Stimulated activated naive B cell treated with anti-CD40 and anti-IgM and Interleukin-4, amounts not matched to agents 10 μg/mL and 1 μg/mL and 100 μg/mL, for 72 hours (primary cell): Measurements from ENCODE around the gene HDAC11.

Experiments used
- ATAC-seq, 2 donors: fragments of 150-1000 bp; cut with Tn5 transposase; replicated peaks; 2 replicates each; pipeline ENCODE4 v1.10.0; 2021; ENCODE audit warnings: moderate library complexity in 1 of 2
- DNase-seq: peaks from one replicate; pipeline ENCODE4 v3.0.0; 2021
- H3K27ac Mint-ChIP-seq: one replicate; pipeline ENCODE4 v1.8.0; 2022; ENCODE audit warnings: mild to moderate bottlenecking, mixed read lengths
- H3K27me3 Mint-ChIP-seq, 2 donors: one replicate each; pipeline ENCODE4 v1.8.0; 2022; ENCODE audit warnings: mixed read lengths in 2 of 2
- H3K36me3 Mint-ChIP-seq, 2 donors: one replicate each; pipeline ENCODE4 v1.8.0; 2022; ENCODE audit warnings: mixed read lengths in 2 of 2, mild to moderate bottlenecking in 1 of 2
- H3K4me1 Mint-ChIP-seq, 2 donors: one replicate each; pipeline ENCODE4 v1.8.0; 2022; ENCODE audit warnings: mixed read lengths in 2 of 2, mild to moderate bottlenecking in 1 of 2
- H3K4me3 Mint-ChIP-seq, 2 donors: one replicate each; pipeline ENCODE4 v1.8.0; 2022; ENCODE audit warnings: mild to moderate bottlenecking in 2 of 2, mixed read lengths in 2 of 2, moderate library complexity in 1 of 2
- H3K9me3 Mint-ChIP-seq, 2 donors: one replicate each; pipeline ENCODE4 v1.8.0; 2022; ENCODE audit warnings: mixed read lengths in 2 of 2, mild to moderate bottlenecking in 1 of 2

Gene HDAC11

DNA sequence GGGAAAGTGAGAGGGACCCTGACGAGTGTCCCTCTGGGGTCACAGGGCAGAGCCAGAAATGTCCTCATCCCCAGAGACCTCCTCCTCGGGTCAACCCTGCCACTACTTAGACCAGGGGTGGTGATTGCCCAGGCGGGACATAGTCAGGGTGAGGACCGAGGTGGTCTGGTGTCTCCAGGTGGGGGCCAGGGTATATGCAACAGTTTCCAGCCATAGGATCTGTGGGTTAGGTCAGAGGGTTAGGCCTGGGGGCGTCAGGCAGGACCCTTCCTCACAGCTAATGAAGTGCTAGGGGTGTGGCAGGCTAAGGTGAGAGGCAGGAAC lies 46.5 kb downstream of the HDAC11 start:
- Mint-ChIP-seq H3K4me3 (no peak overlapping the region), H3K27ac (no peak overlapping the region), H3K36me3 (peaks cover 0 to 3% of the 10 kb centered on the region in 2 donors), H3K4me1 (peaks cover 0 to 2% of the 10 kb centered on the region in 2 donors), H3K27me3 (peaks cover 12 to 24% of the 10 kb centered on the region in 2 donors), H3K9me3 (peaks cover 3 to 7% of the 10 kb centered on the region in 2 donors)
- no peak for DNase-seq
- ATAC-seq, result no peak

DNA sequence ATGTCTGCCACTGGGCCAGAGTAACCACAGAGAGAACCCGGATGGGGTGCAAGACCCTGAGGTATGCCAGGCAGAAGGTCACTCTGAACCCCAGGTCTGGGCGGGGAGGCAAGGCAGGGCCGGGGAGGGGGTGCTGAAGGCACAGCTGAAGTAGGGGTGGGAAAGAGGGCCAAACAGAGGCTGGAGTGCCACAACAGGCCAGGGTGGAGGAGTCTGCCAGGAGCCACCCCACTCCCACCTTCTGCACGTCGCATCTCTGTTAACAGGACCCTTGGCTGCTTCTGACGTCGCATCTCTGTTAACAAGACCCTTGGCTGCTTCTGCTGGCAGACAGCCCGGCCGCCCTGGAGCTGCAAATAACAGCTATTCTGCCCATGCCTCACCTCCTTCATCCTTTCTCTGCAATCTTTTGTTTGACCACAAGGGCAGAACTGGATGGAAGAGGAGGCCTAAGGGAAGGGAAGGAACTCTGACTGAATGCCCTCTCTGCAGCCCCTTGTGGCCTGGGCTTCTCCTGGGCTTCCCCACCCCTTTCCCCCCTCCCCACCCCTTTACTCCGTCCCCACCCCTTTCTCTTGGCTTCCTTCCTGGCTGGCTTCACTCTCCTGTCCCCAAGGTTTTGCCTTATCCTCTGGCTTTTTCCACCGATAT lies 48.2 kb downstream of the HDAC11 start:
- DNase-seq (no peak), ATAC-seq (no peak)
- no peak overlapping the region for H3K4me3 Mint-ChIP-seq
- peaks cover 0 to 2% of the 10 kb centered on the region in 2 donors for H3K4me1 Mint-ChIP-seq
- H3K36me3 Mint-ChIP-seq, result no peaks in the 10 kb centered on the region
- no peaks in the 10 kb centered on the region for H3K9me3 Mint-ChIP-seq
- H3K27me3 Mint-ChIP-seq, result peaks cover 17 to 20% of the 10 kb centered on the region in 2 donors
- H3K27ac Mint-ChIP-seq, result no peak overlapping the region

- Mint-ChIP-seq H3K4me1 (peaks cover 0 to 2% of the 10 kb centered on the region in 2 donors), H3K9me3 (no peaks in the 10 kb centered on the region)
- no peak for ATAC-seq
Measured at GRCh38 chr3:13529196-13530112, 49.3 kb downstream of the HDAC11 start.

DNA sequence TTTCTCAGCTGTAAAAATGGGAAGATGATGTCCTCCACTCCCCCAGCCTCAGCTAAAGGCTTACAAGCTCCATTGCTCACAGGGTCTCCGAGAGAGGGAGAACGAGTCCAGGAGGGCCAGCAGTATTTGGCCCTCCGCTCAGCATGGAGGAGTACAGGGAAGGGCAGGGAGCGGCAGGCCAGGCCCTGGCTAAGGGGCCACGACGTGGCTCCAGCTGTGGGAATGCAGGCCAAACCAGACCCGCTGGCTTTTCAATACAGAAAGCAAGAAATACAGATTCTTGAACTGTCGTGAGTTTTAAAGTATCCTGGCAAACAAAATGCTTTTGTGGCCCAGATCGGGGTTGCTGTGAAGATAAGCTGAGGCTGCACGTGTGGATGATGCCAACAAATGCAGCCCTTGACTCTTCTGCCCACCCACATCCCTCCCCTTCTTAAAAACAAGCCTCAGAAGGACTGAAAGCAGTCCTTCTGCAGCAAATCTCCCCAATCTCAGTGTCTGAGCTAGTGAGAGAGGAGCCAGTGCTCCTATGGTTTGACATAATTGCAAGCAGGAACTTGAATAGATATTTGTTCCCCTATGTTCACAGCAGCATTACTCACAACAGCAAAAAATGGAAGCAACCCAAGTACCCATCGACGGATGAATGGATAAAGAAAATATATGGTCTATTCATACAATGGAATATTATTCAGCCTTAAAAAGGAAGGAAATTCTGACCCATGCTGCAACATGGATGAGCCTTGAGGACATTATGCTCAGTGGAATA lies 50.3 kb downstream of the HDAC11 start:
- Mint-ChIP-seq H3K4me3 (no peak overlapping the region), H3K9me3 (no peaks in the 10 kb centered on the region), H3K27me3 (peaks cover 27 to 32% of the 10 kb centered on the region in 2 donors), H3K27ac (no peak overlapping the region), H3K36me3 (no peaks in the 10 kb centered on the region), H3K4me1 (peaks cover 0 to 2% of the 10 kb centered on the region in 2 donors)
- DNase-seq (no peak), ATAC-seq (no peak)

More at GRCh38 chr3:13529196-13530112, 49.3 kb downstream of the HDAC11 start:
- H3K36me3 Mint-ChIP-seq, result no peaks in the 10 kb centered on the region
- no peak overlapping the region for H3K4me3 Mint-ChIP-seq
- DNase-seq, result no peak
- H3K27ac Mint-ChIP-seq, result no peak overlapping the region
- H3K27me3 Mint-ChIP-seq, result peaks cover 22 to 24% of the 10 kb centered on the region in 2 donors

GRCh38 chr3:13532085-13532484 lies 52.0 kb downstream of the HDAC11 start:
- Mint-ChIP-seq H3K4me3 (no peak overlapping the region), H3K9me3 (no peaks in the 10 kb centered on the region), H3K27ac (no peak overlapping the region), H3K36me3 (no peaks in the 10 kb centered on the region), H3K4me1 (peaks cover 5 to 7% of the 10 kb centered on the region in 2 donors), H3K27me3 (peaks cover 37 to 43% of the 10 kb centered on the region in 2 donors)
- DNase-seq (no peak), ATAC-seq (no peak)

DNA sequence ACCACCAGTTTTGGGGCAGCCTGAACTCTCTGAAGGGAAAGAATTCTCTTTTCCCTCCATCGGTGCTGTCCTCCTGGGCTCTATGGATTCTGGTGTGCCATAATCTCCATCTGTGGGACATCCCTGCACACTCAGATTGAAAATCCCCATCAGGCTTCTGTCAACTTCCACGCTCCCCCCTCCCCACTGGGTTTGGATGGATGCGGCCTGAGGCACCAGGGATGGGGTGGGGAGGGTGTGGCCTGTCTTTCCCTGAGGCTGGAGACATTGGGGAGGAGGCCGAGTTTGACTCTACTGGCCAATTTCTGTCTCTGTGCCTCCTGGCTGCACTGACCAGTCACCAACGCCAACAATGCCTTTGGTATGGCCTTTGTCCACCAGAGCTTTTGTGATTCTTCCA lies 52.5 kb downstream of the HDAC11 start:
- no peaks in the 10 kb centered on the region for H3K36me3 Mint-ChIP-seq

GRCh38 chr3:13533885-13534301 lies 53.8 kb downstream of the HDAC11 start:
- ATAC-seq (no peak), DNase-seq (no peak)
- peaks cover 0 to 3% of the 10 kb centered on the region in 2 donors for H3K9me3 Mint-ChIP-seq
- H3K27me3 Mint-ChIP-seq, result peaks cover 43 to 50% of the 10 kb centered on the region in 2 donors
- H3K36me3 Mint-ChIP-seq, result no peaks in the 10 kb centered on the region
- H3K27ac Mint-ChIP-seq, result no peak overlapping the region
- H3K4me3 Mint-ChIP-seq, result no peak overlapping the region
- H3K4me1 Mint-ChIP-seq, result peaks cover 5 to 7% of the 10 kb centered on the region in 2 donors

More for the DNA sequence above, 52.5 kb downstream of the HDAC11 start:
- DNase-seq, result no peak
- Mint-ChIP-seq H3K27me3 (peaks cover 41 to 48% of the 10 kb centered on the region in 2 donors), H3K4me1 (peaks cover 5 to 7% of the 10 kb centered on the region in 2 donors), H3K27ac (no peak overlapping the region), H3K4me3 (no peak overlapping the region), H3K9me3 (peaks cover 0 to 3% of the 10 kb centered on the region in 2 donors)
- no peak for ATAC-seq

DNA sequence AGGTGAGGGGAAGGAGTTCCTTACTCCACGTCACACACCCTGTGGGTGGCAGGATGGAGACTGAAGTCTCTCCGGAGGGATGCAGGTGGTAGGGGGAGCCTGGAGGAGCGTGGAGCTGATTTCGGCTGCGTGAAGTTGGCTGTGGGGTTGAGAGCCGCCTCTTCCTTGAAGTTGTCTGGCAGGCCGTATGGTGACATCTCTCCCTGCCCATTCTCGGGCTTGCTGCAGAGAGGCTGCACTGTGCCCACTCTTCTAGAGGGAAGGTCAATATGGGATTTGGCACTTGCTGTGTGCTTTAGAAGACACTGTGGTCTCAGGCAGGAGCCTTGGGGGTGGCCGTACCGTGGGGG lies 55.4 kb downstream of the HDAC11 start:
- Mint-ChIP-seq H3K36me3 (no peaks in the 10 kb centered on the region), H3K9me3 (peaks cover 0 to 3% of the 10 kb centered on the region in 2 donors), H3K27ac (no peak overlapping the region), H3K4me3 (no peak overlapping the region), H3K27me3 (peaks cover 41 to 51% of the 10 kb centered on the region in 2 donors), H3K4me1 (peaks cover 5% of the 10 kb centered on the region in 2 donors)
- DNase-seq (no peak), ATAC-seq (no peak)

DNA sequence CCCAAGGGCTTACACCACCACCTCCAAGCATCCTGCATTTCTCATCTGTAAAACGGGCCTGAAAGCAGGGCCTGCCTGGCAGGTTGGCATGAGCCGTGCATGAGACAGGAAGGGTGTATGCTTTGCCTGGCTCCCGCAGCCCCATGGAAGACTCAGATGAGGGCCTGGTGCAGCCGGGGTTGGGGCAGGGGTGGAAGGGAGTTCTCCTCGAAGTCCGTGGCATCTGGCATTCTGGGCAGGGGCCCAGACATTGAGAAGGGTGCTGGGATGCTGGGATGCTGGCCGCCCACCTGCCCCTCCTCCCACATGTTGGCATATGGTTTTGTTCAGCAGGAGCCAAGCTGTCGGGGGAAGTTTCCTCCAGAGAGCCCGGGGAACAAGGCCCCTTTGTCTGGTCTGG lies 55.8 kb downstream of the HDAC11 start:
- no peaks in the 10 kb centered on the region for H3K36me3 Mint-ChIP-seq
- no peak overlapping the region for H3K4me3 Mint-ChIP-seq

DNA sequence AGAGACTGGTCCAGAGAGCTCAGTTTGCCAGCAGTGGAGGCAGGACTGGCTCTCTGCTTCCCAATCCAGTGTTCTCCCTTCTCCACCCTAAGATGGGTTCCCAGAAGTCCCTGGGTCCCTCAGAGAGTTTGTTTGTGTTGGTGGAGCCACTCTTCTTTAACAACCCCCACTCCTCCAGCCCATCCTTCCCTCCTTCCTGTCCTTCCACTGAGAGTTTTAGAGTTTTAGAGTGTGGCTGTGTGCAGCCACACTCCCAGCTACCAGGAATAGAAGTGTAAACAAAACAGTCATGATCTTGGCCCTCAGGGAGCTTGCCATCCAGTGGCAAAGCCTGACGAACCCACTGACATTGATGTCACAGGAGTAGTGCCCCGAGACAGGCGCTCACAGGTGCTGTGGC lies 56.3 kb downstream of the HDAC11 start:
- H3K36me3 Mint-ChIP-seq, result no peaks in the 10 kb centered on the region
- H3K27me3 Mint-ChIP-seq, result peaks cover 47 to 51% of the 10 kb centered on the region in 2 donors

More for the DNA sequence above, 55.8 kb downstream of the HDAC11 start:
- DNase-seq, result no peak
- no peak overlapping the region for H3K27ac Mint-ChIP-seq
- H3K9me3 Mint-ChIP-seq, result peaks cover 2 to 3% of the 10 kb centered on the region in 2 donors
- H3K4me1 Mint-ChIP-seq, result peaks cover 5% of the 10 kb centered on the region in 2 donors
- no peak for ATAC-seq
- H3K27me3 Mint-ChIP-seq, result peaks cover 43 to 51% of the 10 kb centered on the region in 2 donors

DNA sequence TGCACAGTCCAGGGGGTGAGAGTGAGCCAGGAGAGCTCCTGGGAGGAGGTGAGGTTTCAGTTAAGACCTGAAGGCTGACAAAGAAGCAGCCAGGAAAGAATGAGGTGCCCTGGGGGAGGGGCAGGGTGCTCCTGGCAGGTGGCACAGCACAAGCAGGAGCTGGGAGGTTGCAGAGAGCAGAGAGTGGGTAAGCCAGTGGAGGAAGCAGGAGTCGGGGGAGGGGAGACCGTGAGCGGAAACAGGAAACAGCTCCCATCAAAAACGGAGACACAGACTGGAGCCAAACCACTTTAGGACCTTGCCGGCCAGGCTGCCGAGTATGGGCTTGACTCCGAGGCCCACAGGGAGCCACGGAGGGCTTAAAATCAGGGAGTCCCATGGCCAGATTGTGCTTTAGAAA lies 56.7 kb downstream of the HDAC11 start:
- Mint-ChIP-seq H3K9me3 (peaks cover 3 to 5% of the 10 kb centered on the region in 2 donors), H3K4me1 (peaks cover 5% of the 10 kb centered on the region in 2 donors), H3K36me3 (no peaks in the 10 kb centered on the region), H3K27ac (no peak overlapping the region), H3K4me3 (no peak overlapping the region), H3K27me3 (peaks cover 47 to 51% of the 10 kb centered on the region in 2 donors)
- DNase-seq, result no peak
- ATAC-seq, result no peak

More for the DNA sequence above, 56.3 kb downstream of the HDAC11 start:
- ATAC-seq, result no peak
- Mint-ChIP-seq H3K27ac (no peak overlapping the region), H3K9me3 (peaks cover 3 to 5% of the 10 kb centered on the region in 2 donors), H3K4me3 (no peak overlapping the region), H3K4me1 (peaks cover 5% of the 10 kb centered on the region in 2 donors)
- DNase-seq, result no peak

DNA sequence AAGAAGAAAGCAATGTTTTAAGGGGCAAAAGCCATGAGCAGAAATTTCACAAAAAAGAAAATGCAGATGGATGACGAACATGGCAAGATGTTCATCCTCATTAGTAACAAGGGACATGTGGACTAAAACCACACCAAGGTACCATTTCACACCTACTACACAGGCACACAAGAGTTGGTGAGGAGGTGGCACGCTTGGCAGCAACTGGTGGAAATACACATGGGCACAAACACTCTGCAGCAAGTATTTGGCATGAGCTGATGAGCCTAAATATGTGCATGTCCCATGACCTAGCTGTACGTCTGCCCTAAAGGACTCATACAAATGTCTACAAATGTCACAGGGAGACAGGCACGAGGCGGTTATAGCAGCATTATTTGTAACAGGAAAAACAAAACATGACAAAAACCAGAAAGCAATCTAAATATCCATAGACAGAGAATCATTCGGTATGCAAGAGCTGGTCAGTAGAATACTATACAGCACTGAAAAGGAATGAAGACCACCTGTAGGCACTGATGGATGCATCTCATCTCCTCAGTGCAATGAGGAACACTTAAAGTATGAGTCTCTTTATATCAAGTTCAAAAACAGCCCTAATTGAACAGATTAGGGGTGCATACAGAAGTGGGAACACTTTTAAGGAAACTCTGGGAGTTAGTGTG lies 57.3 kb downstream of the HDAC11 start:
- Mint-ChIP-seq H3K4me1 (peaks cover 5% of the 10 kb centered on the region in 2 donors), H3K36me3 (no peaks in the 10 kb centered on the region), H3K27me3 (peaks cover 47 to 51% of the 10 kb centered on the region in 2 donors), H3K9me3 (peaks cover 5% of the 10 kb centered on the region in 2 donors), H3K4me3 (no peak overlapping the region), H3K27ac (no peak overlapping the region)
- ATAC-seq, result no peak
- DNase-seq, result no peak

GRCh38 chr3:13537909-13538296 lies 57.8 kb downstream of the HDAC11 start:
- ATAC-seq, result no peak
- Mint-ChIP-seq H3K9me3 (peaks cover 5% of the 10 kb centered on the region in 2 donors), H3K4me1 (peaks cover 5% of the 10 kb centered on the region in 2 donors), H3K27me3 (peaks cover 47 to 50% of the 10 kb centered on the region in 2 donors), H3K36me3 (no peaks in the 10 kb centered on the region), H3K4me3 (no peak overlapping the region), H3K27ac (no peak overlapping the region)
- no peak for DNase-seq
